Retina (tissue), 1 donor: ENCODE results near the gene CDC42EP3.
A peak's percentile ranks its signal among the peaks of the same experiment; 100 is the strongest.

Source experiments
- DNase-seq: peaks from one replicate; pipeline ENCODE4 v3.0.0-alpha.2; 2016

CDC42EP3 gene

GRCh38 chr2:37683921-37684780 is 12.7 kb upstream of the CDC42EP3 start:
- DNase-seq = no peak

- no peak for DNase-seq
Measured at GRCh38 chr2:37683241-37683640, 11.8 kb upstream of the CDC42EP3 start.

- DNase-seq = no peak
Measured at GRCh38 chr2:37682473-37682872, 11.0 kb upstream of the CDC42EP3 start.

- no peak for DNase-seq
Measured at GRCh38 chr2:37681587-37681986, 10.1 kb upstream of the CDC42EP3 start.

GRCh38 chr2:37679072-37679695 is 7.7 kb upstream of the CDC42EP3 start:
- no peak for DNase-seq

GRCh38 chr2:37676274-37676673 is 4.8 kb upstream of the CDC42EP3 start:
- DNase-seq = no peak

- DNase-seq = no peak
Measured at GRCh38 chr2:37674946-37675345, 3.5 kb upstream of the CDC42EP3 start.

- DNase-seq = no peak
Measured at GRCh38 chr2:37672870-37673184, 1.4 kb upstream of the CDC42EP3 start.

GRCh38 chr2:37672104-37672869 is 845 bp upstream of the CDC42EP3 start:
- DNase-seq = peak; percentile 98

GRCh38 chr2:37671816-37672103 is 318 bp upstream of the CDC42EP3 start:
- DNase-seq = no peak

- DNase-seq = peak; percentile 58
Measured at GRCh38 chr2:37670378-37671008, 949 bp downstream of the CDC42EP3 start.

GRCh38 chr2:37669446-37669845 is 2.0 kb downstream of the CDC42EP3 start:
- no peak for DNase-seq

- no peak for DNase-seq
Measured at GRCh38 chr2:37667704-37668103, 3.7 kb downstream of the CDC42EP3 start.

- no peak for DNase-seq
Measured at GRCh38 chr2:37666772-37667171, 4.7 kb downstream of the CDC42EP3 start.

- no peak for DNase-seq
Measured at GRCh38 chr2:37665604-37666362, 5.7 kb downstream of the CDC42EP3 start.

- no peak for DNase-seq
Measured at GRCh38 chr2:37665043-37665442, 6.4 kb downstream of the CDC42EP3 start.

- DNase-seq = no peak
Measured at GRCh38 chr2:37664231-37664643, 7.2 kb downstream of the CDC42EP3 start.

- DNase-seq = no peak
Measured at GRCh38 chr2:37663390-37663789, 8.1 kb downstream of the CDC42EP3 start.

- DNase-seq = no peak
Measured at GRCh38 chr2:37659723-37660122, 11.7 kb downstream of the CDC42EP3 start.

- no peak for DNase-seq
Measured at GRCh38 chr2:37658682-37659081, 12.8 kb downstream of the CDC42EP3 start.

GRCh38 chr2:37657471-37657870 is 14.0 kb downstream of the CDC42EP3 start:
- DNase-seq = no peak

- peak; percentile 44 for DNase-seq
Measured at GRCh38 chr2:37656512-37657423, 14.7 kb downstream of the CDC42EP3 start.
